CD14-positive monocyte (primary cell): Measurements from ENCODE around the gene COL2A1. TPM values are rescaled to one million over a fixed set of nuclear protein-coding genes. Genes with fewer than 3 reads are reported as not detected.

Experiments used
- DNase-seq, 3 donors: peaks; one replicate each; pipeline ENCODE4 v3.0.0-alpha.2; 2011 to 2022
- H2AFZ ChIP-seq: 2 replicates; pipeline ENCODE4 v1.6.0; 2012; ENCODE audit warnings: mild to moderate bottlenecking, low read depth, low read length, inconsistent platforms; ENCODE audit not compliant: insufficient read depth, poor library complexity, severe bottlenecking
- H3K27ac ChIP-seq, 2 donors: 1 replicate in 1 of 2; 2 replicates in 1 of 2; pipeline ENCODE4 v1.5.1; 2012 to 2013; ENCODE audit warnings: low read length in 2 of 2, control low read depth in 1 of 2, inconsistent platforms in 1 of 2, low read depth in 1 of 2, mild to moderate bottlenecking in 1 of 2
- H3K27me3 ChIP-seq, 2 donors: one replicate each; pipeline versions ENCODE4 v1.6.0 to v1.6.1; 2011 to 2013; ENCODE audit warnings: low read length in 2 of 2; ENCODE audit not compliant: control insufficient read depth in 2 of 2, insufficient read depth in 2 of 2
- H3K36me3 ChIP-seq, 2 donors: replicated peaks in 1 of 2; 1 replicate in 1 of 2; 2 replicates in 1 of 2; pipeline versions ENCODE4 v1.5.1 to v1.6.1; 2012 to 2013; ENCODE audit warnings: low read length in 2 of 2, control low read depth in 1 of 2, inconsistent platforms in 1 of 2, mild to moderate bottlenecking in 1 of 2; ENCODE audit not compliant: insufficient read depth in 2 of 2, control insufficient read depth in 1 of 2
- H3K4me1 ChIP-seq, 2 donors: 1 replicate in 1 of 2; 2 replicates in 1 of 2; pipeline versions ENCODE4 v1.5.1 to v1.6.1; 2012 to 2013; ENCODE audit warnings: low read length in 2 of 2, control low read depth in 1 of 2, inconsistent platforms in 1 of 2, mild to moderate bottlenecking in 1 of 2, moderate library complexity in 1 of 2; ENCODE audit not compliant: insufficient read depth in 2 of 2, control insufficient read depth in 1 of 2
- H3K4me2 ChIP-seq: replicated peaks from 2 replicates; pipeline ENCODE3; 2012; ENCODE audit warnings: low read length, moderate library complexity, mild to moderate bottlenecking; ENCODE audit not compliant: poor library complexity, severe bottlenecking; ENCODE audit errors: extremely low read depth
- H3K4me3 ChIP-seq, 3 experiments: fragments of 200-600 bp in 1 of 3; sonication (generic) in 1 of 3; replicated peaks in 1 of 3; 1 replicate in 2 of 3; 2 replicates in 1 of 3; pipeline ENCODE4 v1.5.1; 2011 to 2013; ENCODE audit warnings: low read length in 3 of 3, mild to moderate bottlenecking in 3 of 3, control low read depth in 2 of 3, low read depth in 2 of 3, inconsistent platforms in 1 of 3, moderate library complexity in 1 of 3
- H3K79me2 ChIP-seq: 2 replicates; pipeline ENCODE4 v1.6.0; 2012; ENCODE audit warnings: mild to moderate bottlenecking, control low read depth, inconsistent platforms, low read length, moderate library complexity; ENCODE audit not compliant: insufficient read depth
- H3K9ac ChIP-seq: 2 replicates; pipeline ENCODE4 v1.6.0; 2017; ENCODE audit warnings: low read length, mild to moderate bottlenecking; ENCODE audit not compliant: insufficient read depth, poor library complexity, severe bottlenecking
- H3K9me3 ChIP-seq, 2 donors: replicated peaks in 1 of 2; 1 replicate in 1 of 2; 2 replicates in 1 of 2; pipeline versions ENCODE4 v1.5.1 to v1.6.1; 2012 to 2013; ENCODE audit warnings: low read length in 2 of 2, control low read depth in 1 of 2; ENCODE audit not compliant: control insufficient read depth in 1 of 2, insufficient read depth in 1 of 2
- H4K20me1 ChIP-seq: 2 replicates; pipeline ENCODE4 v1.6.0; 2012; ENCODE audit warnings: mild to moderate bottlenecking, low read length, control low read depth, moderate library complexity; ENCODE audit not compliant: insufficient read depth
- H3K27ac Mint-ChIP-seq, 7 donors: one replicate each; pipeline ENCODE4 v1.8.0; 2020; ENCODE audit warnings: mild to moderate bottlenecking in 7 of 7, mixed read lengths in 7 of 7, moderate library complexity in 6 of 7, inconsistent platforms in 2 of 7
- H3K27me3 Mint-ChIP-seq, 3 donors: one replicate each; pipeline ENCODE4 v1.8.0; 2021 to 2022; ENCODE audit warnings: low read depth in 3 of 3, mild to moderate bottlenecking in 3 of 3, mixed read lengths in 3 of 3, moderate library complexity in 3 of 3, inconsistent platforms in 1 of 3
- H3K36me3 Mint-ChIP-seq, 2 donors: one replicate each; pipeline ENCODE4 v1.8.0; 2020; ENCODE audit warnings: mixed read lengths in 2 of 2, inconsistent platforms in 1 of 2, mild to moderate bottlenecking in 1 of 2
- H3K4me1 Mint-ChIP-seq: one replicate; pipeline ENCODE4 v1.8.0; 2020; ENCODE audit warnings: mild to moderate bottlenecking, mixed read lengths
- H3K4me3 Mint-ChIP-seq, 2 donors: one replicate each; pipeline ENCODE4 v1.8.0; 2020; ENCODE audit warnings: mild to moderate bottlenecking in 2 of 2, mixed read lengths in 2 of 2, moderate library complexity in 1 of 2
- H3K9me3 Mint-ChIP-seq, 7 donors: one replicate each; pipeline ENCODE4 v1.8.0; 2020 to 2022; ENCODE audit warnings: mixed read lengths in 7 of 7, mild to moderate bottlenecking in 6 of 7, moderate library complexity in 6 of 7, inconsistent platforms in 2 of 7
- CTCF ChIP-seq: fragments of 200-600 bp; IDR thresholded peaks from one replicate; pipeline ENCODE4 v1.8.0; 2022; ENCODE audit warnings: antibody characterized with exemption, mild to moderate bottlenecking
- WGBS: methylation state at CpG from one replicate; pipeline ENCODE4 v1.1.5; 2013; ENCODE audit warnings: missing lambda C conversion rate; ENCODE audit not compliant: insufficient coverage; 5-methylcytosine and 5-hydroxymethylcytosine counted together
- intact Hi-C, 2 donors: fragments of 100-400 bp; cut with micrococcal nuclease; formaldehyde crosslinking; loops; one replicate each; pipeline versions ENCODE4 v1.15.0 to v1.15.1; 2023
- polyA plus RNA-seq, 3 donors: library from polyadenylated mRNA; depleted of rRNA in 1 of 3; unstranded in 2 of 3; stranded (reverse) in 1 of 3; fragments of 300-500 nt in 2 of 3; fragments of >200 nt in 1 of 3; fragmentation: Illumina TruSeq in 2 of 3; gene quantifications; 1 replicate in 2 of 3; 2 replicates in 1 of 3; pipeline ENCODE4 v1.2.3, GENCODE V29; 2012 to 2021

COL2A1 gene
- polyA plus RNA-seq, 3 donors = not detected

DNA sequence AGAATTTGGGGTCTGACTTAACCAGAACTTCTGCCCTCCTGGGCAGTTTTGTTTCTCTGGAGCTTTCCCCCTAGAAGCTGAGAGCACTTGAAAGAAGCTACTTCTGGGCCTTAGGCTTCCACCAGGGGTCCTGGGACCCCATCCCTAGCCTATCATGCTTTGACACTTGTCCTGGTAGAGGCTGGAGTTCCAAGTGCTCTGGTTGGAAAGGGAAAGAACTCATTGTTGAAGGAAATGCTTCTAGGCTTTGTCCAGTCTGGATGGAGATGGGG, 1.4 kb upstream of the COL2A1 start:
- H3K4me2 ChIP-seq = no peak overlapping the region
- H3K9me3 Mint-ChIP-seq = peaks cover 0 to 13% (median 6%) of the 10 kb centered on the region in 7 donors
- H3K79me2 ChIP-seq = no peaks in the 10 kb centered on the region
- H3K9me3 ChIP-seq = peaks cover 0 to 38% of the 10 kb centered on the region in 2 donors
- peaks cover 0 to 3% of the 10 kb centered on the region in 2 donors for H3K36me3 Mint-ChIP-seq
- H3K27ac Mint-ChIP-seq = no peak overlapping the region
- intact Hi-C loops = no loop called here
- no peak for DNase-seq
- peaks cover 66 to 85% of the 10 kb centered on the region in 2 donors for H3K27me3 ChIP-seq
- no peak overlapping the region for H3K9ac ChIP-seq
- H3K4me3 Mint-ChIP-seq = peak overlapping the region in 1 of 2 donors; percentile 75
- H3K36me3 ChIP-seq = no peaks in the 10 kb centered on the region
- H3K27me3 Mint-ChIP-seq = peaks cover 77 to 87% (median 78%) of the 10 kb centered on the region in 3 donors
- peaks cover 34% of the 10 kb centered on the region for H3K4me1 Mint-ChIP-seq
- H4K20me1 ChIP-seq = no peaks in the 10 kb centered on the region
- H2AFZ ChIP-seq = no peak overlapping the region
- H3K27ac ChIP-seq = no peak overlapping the region
- peaks cover 17 to 20% of the 10 kb centered on the region in 2 donors for H3K4me1 ChIP-seq
- H3K4me3 ChIP-seq = no peak overlapping the region
- TF ChIP-seq CTCF = no peak

GRCh38 chr12:48005001-48005749, 899 bp upstream of the COL2A1 start:
- no peak for DNase-seq
- Histone ChIP-seq H3K4me2 (no peak overlapping the region), H3K36me3 (no peaks in the 10 kb centered on the region), H3K4me1 (peaks cover 17 to 20% of the 10 kb centered on the region in 2 donors), H3K9ac (no peak overlapping the region), H3K4me3 (no peak overlapping the region), H4K20me1 (no peaks in the 10 kb centered on the region), H3K27ac (no peak overlapping the region), H3K79me2 (no peaks in the 10 kb centered on the region), H2AFZ (no peak overlapping the region), H3K27me3 (peaks cover 71 to 90% of the 10 kb centered on the region in 2 donors), H3K9me3 (peaks cover 0 to 39% of the 10 kb centered on the region in 2 donors)
- peaks cover 82 to 90% (median 82%) of the 10 kb centered on the region in 3 donors for H3K27me3 Mint-ChIP-seq
- H3K4me1 Mint-ChIP-seq = peaks cover 34% of the 10 kb centered on the region
- peaks cover 0 to 13% (median 6%) of the 10 kb centered on the region in 7 donors for H3K9me3 Mint-ChIP-seq
- peaks cover 0 to 3% of the 10 kb centered on the region in 2 donors for H3K36me3 Mint-ChIP-seq
- no peak for TF ChIP-seq CTCF
- no peak overlapping the region for H3K27ac Mint-ChIP-seq
- intact Hi-C loops = no loop called here
- 48% methylated on average over 27 of the region's 30 CpGs for WGBS
- peak overlapping the region in 1 of 2 donors; percentile 75 for H3K4me3 Mint-ChIP-seq
